ENCODE measurements around the gene LMF1. TPM values are rescaled to one million over a fixed set of nuclear protein-coding genes. Genes with fewer than 3 reads are reported as not detected.
"Not testable (repeated sequence)": the region's sequence is repeated elsewhere in the genome, so short reads cannot be mapped to it uniquely, and the experiment has no call there.

Gene LMF1
- total RNA-seq, 4 donors from 2014 or later = 21.8 to 47.9 (median 36.0) TPM

GRCh38 chr16:865026-865425 is 105.8 kb downstream of the LMF1 start:
- intact Hi-C loops (cut with DNase I; ENCODE audit: low total_unique reads) = no loop called here
- Histone ChIP-seq H3K9me3 (peaks cover 0 to 4% of the 10 kb centered on the region in 2 donors), H3K27ac (no peak overlapping the region), H3K4me3 (no peak overlapping the region), H3K36me3 (no peaks in the 10 kb centered on the region), H3K4me1 (no peaks in the 10 kb centered on the region), H3K27me3 (no peaks in the 10 kb centered on the region)
- no peak for DNase-seq
- no peak for TF ChIP-seq CTCF (IDR thresholded peaks at IDR 0.05)
- TF ChIP-seq POLR2A (IDR thresholded peaks at IDR 0.05) = no peak

- Histone ChIP-seq H3K36me3 (no peaks in the 10 kb centered on the region), H3K27ac (no peak overlapping the region), H3K4me3 (no peak overlapping the region), H3K4me1 (no peaks in the 10 kb centered on the region), H3K9me3 (peaks cover 0 to 4% of the 10 kb centered on the region in 2 donors), H3K27me3 (no peaks in the 10 kb centered on the region)
- intact Hi-C loops (cut with DNase I; ENCODE audit: low total_unique reads) = no loop called here
- no peak for DNase-seq
- no peak for TF ChIP-seq CTCF (IDR thresholded peaks at IDR 0.05)
- TF ChIP-seq POLR2A (IDR thresholded peaks at IDR 0.05) = no peak
Observed at GRCh38 chr16:861446-861845, 109.3 kb downstream of the LMF1 start.

- Histone ChIP-seq H3K27ac (no peak overlapping the region), H3K9me3 (peaks cover 0 to 4% of the 10 kb centered on the region in 2 donors), H3K27me3 (no peaks in the 10 kb centered on the region), H3K4me3 (no peak overlapping the region), H3K36me3 (no peaks in the 10 kb centered on the region), H3K4me1 (no peaks in the 10 kb centered on the region)
- intact Hi-C loops (cut with DNase I; ENCODE audit: low total_unique reads) = no loop called here
- TF ChIP-seq POLR2A (IDR thresholded peaks at IDR 0.05) (no peak), CTCF (IDR thresholded peaks at IDR 0.05) (no peak)
- DNase-seq = no peak
Observed at GRCh38 chr16:860891-861290, 109.9 kb downstream of the LMF1 start.

GRCh38 chr16:858971-859370 is 111.8 kb downstream of the LMF1 start:
- H3K4me1 ChIP-seq; DNase-seq; H3K4me3 ChIP-seq; H3K27me3 ChIP-seq; H3K9me3 ChIP-seq; intact Hi-C loops (cut with DNase I; ENCODE audit: low total_unique reads); H3K27ac ChIP-seq; H3K36me3 ChIP-seq: not testable (repeated sequence)

- H3K4me3 ChIP-seq; H3K27ac ChIP-seq; H3K4me1 ChIP-seq; H3K36me3 ChIP-seq; intact Hi-C loops (cut with DNase I; ENCODE audit: low total_unique reads); H3K27me3 ChIP-seq; H3K9me3 ChIP-seq; DNase-seq: not testable (repeated sequence)
Observed at GRCh38 chr16:858441-858840, 112.3 kb downstream of the LMF1 start.

GRCh38 chr16:856811-857210 is 114.0 kb downstream of the LMF1 start:
- Histone ChIP-seq H3K9me3 (peaks cover 0 to 4% of the 10 kb centered on the region in 2 donors), H3K4me1 (no peaks in the 10 kb centered on the region), H3K27ac (no peak overlapping the region), H3K36me3 (no peaks in the 10 kb centered on the region), H3K27me3 (no peaks in the 10 kb centered on the region), H3K4me3 (no peak overlapping the region)
- intact Hi-C loops (cut with DNase I; ENCODE audit: low total_unique reads) = no loop called here
- DNase-seq = no peak
- TF ChIP-seq CTCF (IDR thresholded peaks at IDR 0.05) (no peak), POLR2A (IDR thresholded peaks at IDR 0.05) (no peak)
